CD4-positive, CD25-positive, alpha-beta regulatory T cell (primary cell): ENCODE data around the gene PMPCB. TPM values are rescaled to one million over a fixed set of nuclear protein-coding genes. Genes with fewer than 3 reads are reported as not detected.
"Not testable (repeated sequence)": the region's sequence is repeated elsewhere in the genome, so short reads cannot be mapped to it uniquely, and the experiment has no call there.

Experiments used
- ATAC-seq, 2 donors: fragments of 150-1000 bp; cut with Tn5 transposase; one replicate each; pipeline ENCODE4 v1.10.0; 2021; ENCODE audit warnings: low read depth in 2 of 2, moderate number of reproducible peaks in 2 of 2, moderate library complexity in 1 of 2
- DNase-seq, 3 donors: peaks; one replicate each; pipeline versions ENCODE4 v3.0.0 to v3.0.0-alpha.2; 2012 to 2022; ENCODE audit warnings: mixed read lengths in 1 of 3
- H3K27ac ChIP-seq: one replicate; pipeline ENCODE4 v1.7.0; 2013; ENCODE audit warnings: mild to moderate bottlenecking, low read length; ENCODE audit not compliant: insufficient read depth, poor library complexity, severe bottlenecking
- H3K27me3 ChIP-seq: one replicate; pipeline ENCODE4 v1.7.0; 2013; ENCODE audit warnings: low read length; ENCODE audit not compliant: control insufficient read depth, insufficient read depth
- H3K36me3 ChIP-seq: one replicate; pipeline ENCODE4 v1.7.0; 2013; ENCODE audit warnings: mild to moderate bottlenecking, low read length, moderate library complexity; ENCODE audit not compliant: control insufficient read depth, insufficient read depth
- H3K4me1 ChIP-seq: 2 replicates; pipeline ENCODE4 v1.7.0; 2013; ENCODE audit warnings: mild to moderate bottlenecking, low read length; ENCODE audit not compliant: insufficient read depth, control insufficient read depth, poor library complexity, severe bottlenecking
- H3K4me3 ChIP-seq: one replicate; pipeline ENCODE4 v1.7.0; 2013; ENCODE audit warnings: low read depth, mild to moderate bottlenecking, low read length, moderate library complexity
- H3K9me3 ChIP-seq, 2 experiments: 1 replicate in 1 of 2; 2 replicates in 1 of 2; pipeline ENCODE4 v1.7.0; 2013; ENCODE audit warnings: low read length in 2 of 2, mild to moderate bottlenecking in 1 of 2, moderate library complexity in 1 of 2; ENCODE audit not compliant: control insufficient read depth in 2 of 2
- H3K27ac Mint-ChIP-seq, 3 donors: one replicate each; pipeline ENCODE4 v1.8.0; 2020 to 2022; ENCODE audit warnings: mild to moderate bottlenecking in 3 of 3, mixed read lengths in 3 of 3, moderate library complexity in 2 of 3
- H3K27me3 Mint-ChIP-seq: one replicate; pipeline ENCODE4 v1.8.0; 2022; ENCODE audit warnings: mild to moderate bottlenecking, mixed read lengths
- H3K36me3 Mint-ChIP-seq: one replicate; pipeline ENCODE4 v1.8.0; 2020; ENCODE audit warnings: mixed read lengths
- H3K4me1 Mint-ChIP-seq, 4 donors: one replicate each; pipeline ENCODE4 v1.8.0; 2020 to 2022; ENCODE audit warnings: mixed read lengths in 4 of 4, mild to moderate bottlenecking in 1 of 4
- H3K4me3 Mint-ChIP-seq, 4 donors: one replicate each; pipeline ENCODE4 v1.8.0; 2020 to 2022; ENCODE audit warnings: mild to moderate bottlenecking in 4 of 4, mixed read lengths in 4 of 4, moderate library complexity in 3 of 4
- H3K9me3 Mint-ChIP-seq, 7 donors: one replicate each; pipeline ENCODE4 v1.8.0; 2020 to 2022; ENCODE audit warnings: mixed read lengths in 7 of 7, mild to moderate bottlenecking in 3 of 7, moderate library complexity in 2 of 7
- polyA plus RNA-seq, 4 donors: library from polyadenylated mRNA; unstranded; fragments of 300-500 nt; fragmentation: Illumina TruSeq; gene quantifications; one replicate each; pipeline ENCODE4 v1.2.3, GENCODE V29; 2021
- total RNA-seq: library from RNA; stranded (reverse); gene quantifications from one replicate; pipeline ENCODE4 v1.2.3, GENCODE V29; 2022

PMPCB gene
- total and polyA plus RNA-seq, 5 donors from 2014 or later = 85.5 to 89.7 (median 87.4) TPM

DNA sequence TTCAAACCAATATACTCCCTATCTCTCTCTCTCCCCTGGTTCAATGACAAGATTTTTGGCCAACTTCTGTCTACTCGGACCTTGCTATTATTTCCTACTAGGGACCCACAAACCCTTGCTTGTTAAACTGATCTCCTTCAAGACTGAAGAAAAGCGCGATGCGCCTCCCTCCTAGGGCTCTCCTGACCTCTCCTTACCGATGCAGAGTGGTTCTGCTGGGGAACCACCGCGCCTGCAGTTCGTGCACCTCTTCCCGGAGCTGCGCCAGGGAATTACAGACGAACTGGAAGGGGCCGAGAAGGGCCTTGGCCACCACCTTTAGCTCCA lies 17.6 kb upstream of the PMPCB start:
- H3K9me3 Mint-ChIP-seq, H3K27me3 Mint-ChIP-seq, H3K36me3 ChIP-seq, H3K27me3 ChIP-seq, ATAC-seq, H3K36me3 Mint-ChIP-seq, H3K9me3 ChIP-seq: not testable (repeated sequence)
- DNase-seq = peak in 1 of 3 donors; percentile 32
- H3K4me3 ChIP-seq = peak overlapping the region; percentile 78
- H3K4me1 Mint-ChIP-seq = peaks cover 9 to 31% (median 17%) of the 10 kb centered on the region in 4 donors
- H3K27ac Mint-ChIP-seq = peak overlapping the region; percentile 50 to 98 (median 96)
- H3K27ac ChIP-seq = peak overlapping the region; percentile 90
- H3K4me3 Mint-ChIP-seq = peak overlapping the region; percentile 95 to 98 (median 97)
- peaks cover 16% of the 10 kb centered on the region for H3K4me1 ChIP-seq

DNA sequence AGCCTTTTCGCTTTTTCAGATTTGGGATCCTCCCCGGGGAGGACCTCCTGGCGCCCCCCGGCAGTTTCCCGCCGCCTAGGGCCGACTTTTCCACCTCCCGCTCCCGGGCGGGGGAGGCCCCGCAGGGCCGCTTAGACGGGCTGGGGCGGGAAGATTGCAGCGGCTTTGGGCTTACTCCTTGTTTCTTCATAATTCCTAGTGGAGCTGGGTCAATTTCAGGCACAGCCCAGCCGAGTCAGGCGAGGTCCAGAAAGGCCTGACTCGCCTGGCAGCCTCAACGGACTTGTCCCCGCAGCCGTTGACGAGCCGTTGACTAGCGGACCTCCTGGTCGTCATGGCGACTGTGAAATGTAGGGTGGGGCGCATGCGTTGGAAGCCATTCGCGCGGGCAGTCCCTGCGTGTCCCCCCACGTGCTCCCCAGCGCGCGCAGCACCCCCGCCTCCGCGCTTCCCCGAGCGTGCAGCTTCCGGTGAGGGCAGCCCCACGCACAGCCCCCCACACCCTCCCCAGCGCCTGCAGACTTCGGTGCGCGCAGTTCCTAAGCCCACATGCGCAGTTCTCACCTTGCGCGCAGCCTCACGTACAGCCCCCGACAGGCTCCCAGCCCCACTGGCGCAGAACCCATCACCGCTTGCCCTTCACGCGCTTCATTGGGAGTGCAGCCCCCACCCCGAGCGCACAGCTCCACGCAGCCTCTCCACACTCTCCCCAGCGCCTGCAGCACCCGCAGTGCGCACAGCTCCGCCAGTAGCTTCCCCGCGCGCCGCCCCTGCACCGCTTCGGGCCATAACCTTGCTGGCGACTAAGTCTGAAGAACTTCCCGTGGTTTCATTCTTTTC lies 17.1 kb upstream of the PMPCB start:
- not testable (repeated sequence) for H3K36me3 Mint-ChIP-seq, H3K9me3 ChIP-seq, H3K27me3 Mint-ChIP-seq, H3K9me3 Mint-ChIP-seq, H3K27me3 ChIP-seq, H3K36me3 ChIP-seq
- DNase-seq (peak; percentile 89 to 91 (median 91)), ATAC-seq (peak; percentile 96)
- peaks cover 9 to 31% (median 17%) of the 10 kb centered on the region in 4 donors for H3K4me1 Mint-ChIP-seq
- H3K4me1 ChIP-seq = peaks cover 16% of the 10 kb centered on the region
- H3K4me3 ChIP-seq = peak overlapping the region; percentile 78
- peak overlapping the region; percentile 90 for H3K27ac ChIP-seq
- peak overlapping the region; percentile 94 to 98 (median 96) for H3K27ac Mint-ChIP-seq
- peak overlapping the region; percentile 95 to 98 (median 97) for H3K4me3 Mint-ChIP-seq

DNA sequence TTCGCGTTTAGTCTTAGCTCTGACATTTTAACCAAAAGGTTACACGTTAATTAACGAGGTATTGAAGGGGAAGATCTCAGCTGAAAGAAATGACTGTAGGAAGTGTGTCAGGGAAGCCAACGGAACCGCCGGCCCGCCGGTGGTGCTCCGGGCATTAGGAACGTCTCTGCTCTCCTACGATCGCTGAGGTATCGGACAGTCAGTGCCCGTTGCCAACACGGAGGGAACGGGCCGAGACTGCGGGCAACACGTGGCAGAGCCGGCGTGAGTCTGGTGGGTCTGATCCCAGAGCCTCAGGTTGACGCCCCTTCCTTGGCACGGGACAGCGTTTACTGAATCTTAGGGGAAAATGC lies 16.5 kb upstream of the PMPCB start:
- H3K27me3 ChIP-seq, H3K36me3 Mint-ChIP-seq, H3K9me3 ChIP-seq, ATAC-seq, H3K9me3 Mint-ChIP-seq, H3K36me3 ChIP-seq, H3K27me3 Mint-ChIP-seq: not testable (repeated sequence)
- H3K4me3 Mint-ChIP-seq = peak overlapping the region; percentile 95 to 98 (median 97)
- Histone ChIP-seq H3K4me1 (peaks cover 16% of the 10 kb centered on the region), H3K4me3 (peak overlapping the region; percentile 77), H3K27ac (peak overlapping the region; percentile 90)
- H3K4me1 Mint-ChIP-seq = peaks cover 9 to 31% (median 17%) of the 10 kb centered on the region in 4 donors
- peak in 1 of 3 donors; percentile 9 for DNase-seq
- H3K27ac Mint-ChIP-seq = peak overlapping the region; percentile 80 to 98 (median 96)

DNA sequence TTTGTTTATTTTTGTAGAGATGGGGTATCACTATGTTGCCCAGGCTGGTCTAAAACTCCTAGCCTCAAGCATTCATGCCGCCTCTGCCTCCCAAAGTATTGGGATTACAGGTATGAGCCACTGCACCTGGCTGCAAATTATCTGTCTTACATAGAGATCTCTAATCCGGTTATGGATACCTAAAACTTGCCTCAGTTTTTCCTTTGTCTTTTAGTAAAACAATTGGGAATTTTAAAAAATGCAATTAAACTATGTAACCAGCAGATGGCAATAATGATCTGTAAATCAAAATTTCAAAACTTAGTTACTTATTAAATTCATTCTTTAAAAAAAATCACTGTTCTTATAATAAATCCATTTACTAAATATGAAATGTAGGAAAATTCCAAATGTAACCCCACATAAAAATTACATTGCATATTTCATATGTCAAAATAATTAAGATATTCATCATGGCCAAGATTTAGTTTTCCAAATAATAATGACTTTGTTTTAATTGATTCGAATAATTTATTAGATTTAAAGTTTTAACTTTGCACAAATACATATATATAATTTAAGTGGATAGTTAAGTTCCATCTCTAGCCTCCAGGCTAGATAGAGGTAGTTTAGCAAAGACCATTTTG lies 14.3 kb upstream of the PMPCB start:
- Mint-ChIP-seq H3K4me3 (peak overlapping the region in 2 of 4 donors; percentile 45 to 75), H3K4me1 (peaks cover 9 to 29% (median 17%) of the 10 kb centered on the region in 4 donors)
- H3K27me3 ChIP-seq, H3K27me3 Mint-ChIP-seq, ATAC-seq, H3K4me3 ChIP-seq, H3K36me3 Mint-ChIP-seq, H3K36me3 ChIP-seq, H3K9me3 Mint-ChIP-seq, H3K27ac ChIP-seq, H3K9me3 ChIP-seq, H3K27ac Mint-ChIP-seq: not testable (repeated sequence)
- peaks cover 16% of the 10 kb centered on the region for H3K4me1 ChIP-seq
- DNase-seq = peak in 1 of 3 donors; percentile 9

DNA sequence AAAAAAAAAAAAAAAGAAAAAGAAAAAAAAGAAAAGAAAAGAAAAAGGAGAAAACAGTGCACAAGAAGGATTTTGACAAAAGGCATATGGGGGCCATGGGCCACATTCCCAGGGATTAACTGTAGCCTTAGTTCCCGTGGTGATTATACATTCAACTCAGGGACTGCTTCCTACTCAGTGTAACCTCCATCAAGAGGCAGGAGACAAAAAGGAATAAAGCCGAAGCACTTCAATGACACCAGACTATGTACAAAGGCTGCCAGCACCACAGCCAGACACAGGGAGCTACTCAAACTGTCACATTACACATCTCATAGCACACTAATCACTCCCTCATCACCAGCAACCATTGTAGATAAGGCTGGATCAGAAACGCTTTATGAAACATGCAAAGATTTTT lies 5.1 kb upstream of the PMPCB start:
- peaks cover 3% of the 10 kb centered on the region for H3K4me1 ChIP-seq
- H3K9me3 Mint-ChIP-seq = no peaks in the 10 kb centered on the region
- H3K27ac ChIP-seq = no peak overlapping the region
- H3K36me3 Mint-ChIP-seq = no peaks in the 10 kb centered on the region
- H3K36me3 ChIP-seq = no peaks in the 10 kb centered on the region
- no peak overlapping the region for H3K27ac Mint-ChIP-seq
- peaks cover 14% of the 10 kb centered on the region for H3K27me3 Mint-ChIP-seq
- no peak overlapping the region for H3K4me3 ChIP-seq
- no peak overlapping the region for H3K4me3 Mint-ChIP-seq
- DNase-seq (no peak), ATAC-seq (no peak)
- no peaks in the 10 kb centered on the region for H3K9me3 ChIP-seq
- H3K4me1 Mint-ChIP-seq = peaks cover 2 to 16% (median 10%) of the 10 kb centered on the region in 4 donors
- H3K27me3 ChIP-seq = peaks cover 7% of the 10 kb centered on the region

DNA sequence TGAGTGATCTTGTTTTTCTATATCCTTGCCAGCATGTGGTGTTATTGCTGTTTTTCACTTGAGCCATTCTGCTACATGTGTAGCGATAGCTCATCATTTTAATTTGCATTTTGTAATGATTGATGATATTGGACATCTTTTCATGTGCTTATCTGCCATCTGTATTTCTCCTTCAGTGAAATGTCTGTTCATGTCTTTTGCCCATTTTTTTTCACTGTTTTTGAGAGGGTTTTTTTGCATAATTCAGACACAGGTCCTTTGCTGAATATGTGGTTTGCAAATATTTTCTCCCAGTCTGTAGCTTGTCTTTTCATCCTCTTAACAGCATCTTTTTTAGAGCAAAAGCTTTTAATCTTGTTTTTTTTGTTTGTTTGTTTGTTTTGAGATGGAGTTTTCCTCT lies 3.7 kb upstream of the PMPCB start:
- Histone ChIP-seq H3K36me3 (no peaks in the 10 kb centered on the region), H3K9me3 (no peaks in the 10 kb centered on the region), H3K4me3 (no peak overlapping the region), H3K27me3 (peaks cover 7% of the 10 kb centered on the region), H3K27ac (no peak overlapping the region), H3K4me1 (peaks cover 15% of the 10 kb centered on the region)
- Mint-ChIP-seq H3K36me3 (no peaks in the 10 kb centered on the region), H3K27me3 (peaks cover 14% of the 10 kb centered on the region), H3K4me3 (no peak overlapping the region), H3K4me1 (peaks cover 11 to 26% (median 20%) of the 10 kb centered on the region in 4 donors), H3K9me3 (no peaks in the 10 kb centered on the region), H3K27ac (no peak overlapping the region)
- no peak for DNase-seq
- no peak for ATAC-seq

DNA sequence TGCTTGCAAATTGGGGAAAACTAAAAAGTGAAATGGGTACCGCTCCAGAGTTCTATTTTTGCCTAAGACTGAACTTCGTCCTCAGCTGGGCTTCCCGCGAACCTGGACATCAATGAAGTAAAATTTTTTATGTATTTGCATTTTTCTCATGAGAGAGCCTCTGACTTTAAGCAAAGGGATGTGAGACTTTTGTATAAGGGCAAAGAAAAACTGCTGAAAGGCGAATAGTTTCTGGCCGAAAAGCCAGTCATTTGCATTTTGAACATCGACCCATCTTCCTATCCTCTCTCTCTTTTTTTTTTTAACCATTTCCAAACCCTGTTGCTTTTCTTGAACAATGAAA lies 573 bp downstream of the PMPCB start:
- DNase-seq = no peak
- H3K4me1 ChIP-seq = peaks cover 22% of the 10 kb centered on the region
- Mint-ChIP-seq H3K4me3 (peak overlapping the region; percentile 89 to 95 (median 92)), H3K9me3 (no peaks in the 10 kb centered on the region), H3K27ac (peak overlapping the region; percentile 83 to 93 (median 92)), H3K27me3 (no peaks in the 10 kb centered on the region), H3K36me3 (peaks cover 13% of the 10 kb centered on the region), H3K4me1 (peaks cover 14 to 52% (median 34%) of the 10 kb centered on the region in 4 donors)
- no peak for ATAC-seq
- peak overlapping the region; percentile 95 for H3K4me3 ChIP-seq
- H3K9me3 ChIP-seq = no peaks in the 10 kb centered on the region
- peaks cover 35% of the 10 kb centered on the region for H3K36me3 ChIP-seq
- H3K27ac ChIP-seq = peak overlapping the region; percentile 86
- H3K27me3 ChIP-seq = peaks cover 1% of the 10 kb centered on the region

DNA sequence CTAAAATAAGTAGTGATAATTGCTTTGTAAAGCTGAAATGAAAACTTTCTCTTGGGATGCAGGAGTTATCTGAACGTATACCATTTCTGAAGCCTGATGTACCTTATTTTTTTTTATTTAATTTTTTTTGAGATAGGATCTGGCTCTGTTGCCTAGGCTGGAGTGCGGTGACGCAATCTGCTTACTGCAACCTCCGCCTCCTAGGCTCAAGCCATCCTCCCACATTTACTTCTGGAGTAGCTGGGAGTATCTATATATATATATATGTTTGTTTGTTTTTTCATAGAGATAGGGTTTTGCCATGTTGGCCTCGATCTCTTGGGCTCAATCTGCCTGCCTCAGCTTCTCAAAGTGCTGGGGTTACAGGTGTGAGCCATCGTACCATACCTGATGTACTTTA lies 2.4 kb downstream of the PMPCB start:
- H3K9me3 Mint-ChIP-seq = no peaks in the 10 kb centered on the region
- Histone ChIP-seq H3K27me3 (no peaks in the 10 kb centered on the region), H3K36me3 (peaks cover 53% of the 10 kb centered on the region), H3K4me3 (no peak overlapping the region), H3K4me1 (peaks cover 22% of the 10 kb centered on the region), H3K9me3 (no peaks in the 10 kb centered on the region), H3K27ac (no peak overlapping the region)
- peak overlapping the region in 1 of 4 donors; percentile 94 for H3K4me3 Mint-ChIP-seq
- no peaks in the 10 kb centered on the region for H3K27me3 Mint-ChIP-seq
- H3K4me1 Mint-ChIP-seq = peaks cover 14 to 65% (median 42%) of the 10 kb centered on the region in 4 donors
- peaks cover 27% of the 10 kb centered on the region for H3K36me3 Mint-ChIP-seq
- H3K27ac Mint-ChIP-seq = no peak overlapping the region
- DNase-seq = no peak
- no peak for ATAC-seq
